Mesenchymal stem cell (in vitro differentiated cells and primary cell): ENCODE results near the gene STIMATE.
A peak's percentile ranks its signal among the peaks of the same experiment; 100 is the strongest.

Experiments
- DNase-seq: peaks from one replicate; pipeline ENCODE4 v3.0.0-alpha.2; 2013
- H2AFZ ChIP-seq: one replicate; pipeline ENCODE4 v1.6.1; 2013; ENCODE audit warnings: low read depth, mild to moderate bottlenecking, control low read depth, inconsistent platforms, low read length, moderate library complexity
- H2AK5ac ChIP-seq: 2 replicates; pipeline ENCODE4 v1.6.1; 2013; ENCODE audit warnings: low read length, moderate library complexity, mild to moderate bottlenecking, inconsistent platforms; ENCODE audit not compliant: severe bottlenecking
- H2BK120ac ChIP-seq: one replicate; pipeline ENCODE4 v1.6.1; 2013; ENCODE audit warnings: low read depth, mild to moderate bottlenecking, inconsistent platforms, low read length, moderate library complexity
- H2BK12ac ChIP-seq, 2 experiments: one replicate each; pipeline ENCODE4 v1.6.1; 2013; ENCODE audit warnings: inconsistent platforms in 2 of 2, low read length in 2 of 2, mild to moderate bottlenecking in 2 of 2, moderate library complexity in 2 of 2, control low read depth in 1 of 2
- H2BK15ac ChIP-seq: one replicate; pipeline ENCODE4 v1.6.1; 2013; ENCODE audit warnings: mild to moderate bottlenecking, low read depth, inconsistent platforms; ENCODE audit not compliant: poor library complexity, severe bottlenecking
- H2BK5ac ChIP-seq: 2 replicates; pipeline ENCODE4 v1.6.1; 2013; ENCODE audit warnings: low read depth, mild to moderate bottlenecking, low read length, control low read depth, inconsistent platforms; ENCODE audit not compliant: poor library complexity, severe bottlenecking
- H3K14ac ChIP-seq, 2 experiments: one replicate each; pipeline ENCODE4 v1.6.1; 2013; ENCODE audit warnings: inconsistent platforms in 2 of 2, low read length in 2 of 2, control low read depth in 1 of 2, mild to moderate bottlenecking in 1 of 2, moderate library complexity in 1 of 2
- H3K18ac ChIP-seq, 2 experiments: one replicate each; pipeline ENCODE4 v1.6.1; 2013; ENCODE audit warnings: inconsistent platforms in 2 of 2, low read length in 2 of 2, control low read depth in 1 of 2, low read depth in 1 of 2, mild to moderate bottlenecking in 1 of 2
- H3K23ac ChIP-seq, 2 experiments: one replicate each; pipeline ENCODE4 v1.6.1; 2013; ENCODE audit warnings: inconsistent platforms in 2 of 2, low read length in 2 of 2, mild to moderate bottlenecking in 2 of 2, moderate library complexity in 2 of 2, control low read depth in 1 of 2
- H3K27ac ChIP-seq: 2 replicates; pipeline ENCODE4 v1.5.1; 2013; ENCODE audit warnings: mild to moderate bottlenecking, moderate library complexity, low read length, control low read depth, inconsistent platforms; ENCODE audit not compliant: poor library complexity, severe bottlenecking
- H3K27me3 ChIP-seq, 2 experiments: 2 replicates each; pipeline versions ENCODE4 v1.6.1 to v1.7.0; 2013; ENCODE audit warnings: low read length in 2 of 2, mild to moderate bottlenecking in 2 of 2, moderate library complexity in 2 of 2, control low read depth in 1 of 2, inconsistent platforms in 1 of 2; ENCODE audit not compliant: control insufficient read depth in 1 of 2, insufficient read depth in 1 of 2
- H3K36me3 ChIP-seq, 2 experiments: 2 replicates each; pipeline versions ENCODE4 v1.6.1 to v1.7.0; 2013; ENCODE audit warnings: low read length in 2 of 2, control low read depth in 1 of 2, inconsistent platforms in 1 of 2, low read depth in 1 of 2, mild to moderate bottlenecking in 1 of 2; ENCODE audit not compliant: insufficient read depth in 2 of 2, control insufficient read depth in 1 of 2
- H3K4ac ChIP-seq, 2 experiments: one replicate each; pipeline ENCODE4 v1.6.1; 2013; ENCODE audit warnings: inconsistent platforms in 2 of 2, low read length in 2 of 2, mild to moderate bottlenecking in 2 of 2, moderate library complexity in 2 of 2, control low read depth in 1 of 2, low read depth in 1 of 2
- H3K4me1 ChIP-seq: 2 replicates; pipeline ENCODE4 v1.6.1; 2013; ENCODE audit warnings: low read depth, low read length, control low read depth; ENCODE audit not compliant: control insufficient read depth, insufficient read depth
- H3K4me2 ChIP-seq: 2 replicates; pipeline ENCODE4 v1.6.1; 2013; ENCODE audit warnings: low read length, mild to moderate bottlenecking, inconsistent platforms; ENCODE audit not compliant: poor library complexity, severe bottlenecking
- H3K4me3 ChIP-seq, 2 experiments: 2 replicates each; pipeline versions ENCODE4 v1.5.1 to v1.7.0; 2013; ENCODE audit warnings: low read length in 2 of 2, mild to moderate bottlenecking in 2 of 2, control low read depth in 1 of 2, low read depth in 1 of 2; ENCODE audit not compliant: insufficient read depth in 1 of 2
- H3K79me1 ChIP-seq: replicated peaks from 2 replicates; pipeline ENCODE4 v1.6.1; 2013; ENCODE audit warnings: mild to moderate bottlenecking, control low read depth, low read length, inconsistent platforms; ENCODE audit not compliant: poor library complexity, severe bottlenecking
- H3K9ac ChIP-seq: 2 replicates; pipeline ENCODE4 v1.7.0; 2013; ENCODE audit warnings: mild to moderate bottlenecking, low read length, moderate library complexity
- H3K9me3 ChIP-seq: 2 replicates; pipeline ENCODE4 v1.7.0; 2013; ENCODE audit warnings: mild to moderate bottlenecking, low read length; ENCODE audit not compliant: control insufficient read depth
- H4K8ac ChIP-seq: one replicate; pipeline ENCODE4 v1.6.1; 2013; ENCODE audit warnings: inconsistent platforms, mild to moderate bottlenecking, low read length, moderate library complexity
- H4K91ac ChIP-seq: one replicate; pipeline ENCODE4 v1.6.1; 2013; ENCODE audit warnings: mild to moderate bottlenecking, low read length, inconsistent platforms
- WGBS: methylation state at CpG from one replicate; pipeline ENCODE4 v1.1.7; 2013; ENCODE audit warnings: mixed read lengths; 5-methylcytosine and 5-hydroxymethylcytosine counted together

STIMATE gene

GRCh38 chr3:52895418-52895817 lies 1.9 kb downstream of the STIMATE start:
- Histone ChIP-seq H3K23ac (no peak overlapping the region), H2AFZ (no peak overlapping the region), H3K27ac (no peak overlapping the region), H3K9me3 (no peaks in the 10 kb centered on the region), H2BK5ac (no peak overlapping the region), H3K36me3 (peaks cover 0 to 3% of the 10 kb centered on the region in 2 experiments), H3K4me3 (peak overlapping the region in 1 of 2 experiments; percentile 97), H3K27me3 (no peaks in the 10 kb centered on the region), H3K4me1 (peaks cover 11% of the 10 kb centered on the region), H2BK120ac (no peak overlapping the region), H3K4ac (no peak overlapping the region), H3K18ac (no peak overlapping the region), H4K8ac (no peak overlapping the region), H2BK15ac (no peak overlapping the region), H3K79me1 (peaks cover 33% of the 10 kb centered on the region), H4K91ac (no peak overlapping the region), H3K14ac (no peak overlapping the region), H2AK5ac (no peak overlapping the region), H2BK12ac (no peak overlapping the region), H3K9ac (no peak overlapping the region), H3K4me2 (no peak overlapping the region)
- WGBS, result 75% methylated on average over 4 of the region's 5 CpGs
- no peak for DNase-seq

GRCh38 chr3:52894756-52895155 lies 2.6 kb downstream of the STIMATE start:
- Histone ChIP-seq H3K27me3 (no peaks in the 10 kb centered on the region), H2AFZ (no peak overlapping the region), H3K14ac (no peak overlapping the region), H2BK12ac (no peak overlapping the region), H4K8ac (no peak overlapping the region), H3K4me3 (no peak overlapping the region), H3K79me1 (peaks cover 36% of the 10 kb centered on the region), H3K4me2 (no peak overlapping the region), H2BK5ac (no peak overlapping the region), H3K4me1 (peaks cover 11% of the 10 kb centered on the region), H4K91ac (no peak overlapping the region), H3K36me3 (peaks cover 0 to 3% of the 10 kb centered on the region in 2 experiments), H3K23ac (no peak overlapping the region), H3K9ac (no peak overlapping the region), H3K4ac (no peak overlapping the region), H2BK120ac (no peak overlapping the region), H3K18ac (no peak overlapping the region), H2BK15ac (no peak overlapping the region), H2AK5ac (no peak overlapping the region), H3K9me3 (no peaks in the 10 kb centered on the region), H3K27ac (no peak overlapping the region)
- 96% methylated on average over 10 of the region's 10 CpGs for WGBS
- DNase-seq, result no peak

DNA sequence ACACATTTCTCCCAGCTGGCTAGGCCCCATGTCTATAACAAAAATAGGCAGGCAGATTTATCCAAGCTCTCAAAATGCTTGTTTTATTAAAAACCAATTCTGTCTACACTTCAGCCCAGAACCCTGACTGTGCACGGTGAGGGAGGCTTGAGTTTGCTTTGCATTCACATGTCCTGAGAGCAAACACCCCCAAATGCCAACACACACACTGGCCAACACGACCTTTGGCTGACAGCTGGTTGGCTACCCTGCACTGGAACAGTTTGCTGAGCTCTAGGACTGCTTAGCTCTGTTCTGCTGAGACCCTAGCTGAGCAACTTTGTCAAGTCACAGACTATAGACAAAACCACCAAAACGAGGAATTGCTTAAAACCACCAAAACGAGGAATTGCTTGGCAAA lies 3.6 kb downstream of the STIMATE start:
- Histone ChIP-seq H4K8ac (no peak overlapping the region), H3K4me3 (no peak overlapping the region), H4K91ac (no peak overlapping the region), H3K36me3 (peaks cover 0 to 7% of the 10 kb centered on the region in 2 experiments), H3K9ac (peak overlapping the region; percentile 83), H2AFZ (no peak overlapping the region), H3K27me3 (no peaks in the 10 kb centered on the region), H3K4ac (no peak overlapping the region), H2AK5ac (no peak overlapping the region), H2BK120ac (no peak overlapping the region), H3K4me1 (peaks cover 11% of the 10 kb centered on the region), H3K18ac (no peak overlapping the region), H3K14ac (no peak overlapping the region), H3K9me3 (no peaks in the 10 kb centered on the region), H3K23ac (no peak overlapping the region), H2BK12ac (no peak overlapping the region), H3K4me2 (no peak overlapping the region), H3K79me1 (peaks cover 43% of the 10 kb centered on the region), H2BK15ac (no peak overlapping the region), H2BK5ac (no peak overlapping the region), H3K27ac (no peak overlapping the region)
- no peak for DNase-seq
- WGBS, result 92% methylated on average over 4 of the region's 4 CpGs

- 92% methylated on average over 8 of the region's 8 CpGs for WGBS
- Histone ChIP-seq H3K27ac (no peak overlapping the region), H2AFZ (no peak overlapping the region), H4K91ac (no peak overlapping the region), H4K8ac (no peak overlapping the region), H3K36me3 (peaks cover 0 to 7% of the 10 kb centered on the region in 2 experiments), H3K4ac (no peak overlapping the region), H2BK15ac (no peak overlapping the region), H3K18ac (no peak overlapping the region), H3K4me3 (peak overlapping the region in 1 of 2 experiments; percentile 67), H3K9me3 (no peaks in the 10 kb centered on the region), H2BK5ac (no peak overlapping the region), H3K4me2 (no peak overlapping the region), H2BK12ac (no peak overlapping the region), H2AK5ac (no peak overlapping the region), H3K4me1 (peaks cover 11% of the 10 kb centered on the region), H3K27me3 (no peaks in the 10 kb centered on the region), H2BK120ac (no peak overlapping the region), H3K23ac (no peak overlapping the region), H3K14ac (no peak overlapping the region), H3K9ac (peak overlapping the region; percentile 83), H3K79me1 (peaks cover 45% of the 10 kb centered on the region)
- no peak for DNase-seq
Observed at GRCh38 chr3:52892625-52893311, 4.6 kb downstream of the STIMATE start.
